Left forelimb (tissue), 1 donor: ENCODE results near the gene TLE3.
"Not testable (repeated sequence)": the region's sequence is repeated elsewhere in the genome, so short reads cannot be mapped to it uniquely, and the experiment has no call there.

Source experiments
- DNase-seq: peaks from one replicate; pipeline ENCODE4 v3.0.0-alpha.2; 2018; ENCODE audit warnings: low spot score

Gene TLE3

GRCh38 chr15:70126362-70126761 lies 28.6 kb upstream of the TLE3 start:
- no peak for DNase-seq

- DNase-seq, result no peak
Observed at GRCh38 chr15:70125605-70126004, 27.9 kb upstream of the TLE3 start.

GRCh38 chr15:70121624-70122302 lies 24.0 kb upstream of the TLE3 start:
- DNase-seq, result no peak

GRCh38 chr15:70120958-70121623 lies 23.4 kb upstream of the TLE3 start:
- no peak for DNase-seq

GRCh38 chr15:70119911-70120508 lies 22.3 kb upstream of the TLE3 start:
- DNase-seq, result no peak

- DNase-seq, result no peak
Observed at GRCh38 chr15:70118599-70118998, 20.9 kb upstream of the TLE3 start.

GRCh38 chr15:70116317-70116716 lies 18.6 kb upstream of the TLE3 start:
- no peak for DNase-seq

- peak; percentile 26 for DNase-seq
Observed at GRCh38 chr15:70114221-70114620, 16.5 kb upstream of the TLE3 start.

GRCh38 chr15:70113304-70113700 lies 15.6 kb upstream of the TLE3 start:
- peak; percentile 65 for DNase-seq

- not testable (repeated sequence) for DNase-seq
Observed at GRCh38 chr15:70112572-70113303, 15.0 kb upstream of the TLE3 start.

GRCh38 chr15:70112074-70112395 lies 14.3 kb upstream of the TLE3 start:
- DNase-seq, result no peak

- peak; percentile 88 for DNase-seq
Observed at GRCh38 chr15:70111203-70112073, 13.7 kb upstream of the TLE3 start.

GRCh38 chr15:70109978-70110377 lies 12.3 kb upstream of the TLE3 start:
- DNase-seq, result no peak

- no peak for DNase-seq
Observed at GRCh38 chr15:70109531-70109930, 11.8 kb upstream of the TLE3 start.

GRCh38 chr15:70103880-70104626 lies 6.3 kb upstream of the TLE3 start:
- no peak for DNase-seq

- no peak for DNase-seq
Observed at GRCh38 chr15:70102827-70103226, 5.1 kb upstream of the TLE3 start.

GRCh38 chr15:70101459-70102113 lies 3.9 kb upstream of the TLE3 start:
- DNase-seq, result no peak

GRCh38 chr15:70100474-70101341 lies 3.0 kb upstream of the TLE3 start:
- no peak for DNase-seq

- no peak for DNase-seq
Observed at GRCh38 chr15:70099967-70100473, 2.3 kb upstream of the TLE3 start.
